Glomerular visceral epithelial cell (primary cell): Measurements from ENCODE around the gene KNDC1.
"Not testable (repeated sequence)": the region's sequence is repeated elsewhere in the genome, so short reads cannot be mapped to it uniquely, and the experiment has no call there.

ENCODE experiments used
- DNase-seq: peaks from one replicate; pipeline ENCODE4 v3.0.0-alpha.2; 2016; ENCODE audit errors: extremely low spot score

KNDC1 gene

GRCh38 chr10:133259602-133259989, 99.6 kb downstream of the KNDC1 start:
- no peak for DNase-seq

GRCh38 chr10:133260895-133261725, 101.1 kb downstream of the KNDC1 start:
- DNase-seq: no peak

GRCh38 chr10:133261726-133262325, 101.8 kb downstream of the KNDC1 start:
- peak; percentile 75 for DNase-seq

- no peak for DNase-seq
Measured at GRCh38 chr10:133262696-133263095, 102.7 kb downstream of the KNDC1 start.

- DNase-seq: no peak
Measured at GRCh38 chr10:133263674-133264073, 103.7 kb downstream of the KNDC1 start.

- DNase-seq: no peak
Measured at GRCh38 chr10:133264461-133264860, 104.4 kb downstream of the KNDC1 start.

GRCh38 chr10:133265052-133265451, 105.0 kb downstream of the KNDC1 start:
- not testable (repeated sequence) for DNase-seq

- DNase-seq: no peak
Measured at GRCh38 chr10:133266056-133266795, 106.2 kb downstream of the KNDC1 start.

GRCh38 chr10:133267293-133267692, 107.3 kb downstream of the KNDC1 start:
- no peak for DNase-seq

- DNase-seq: no peak
Measured at GRCh38 chr10:133267829-133268228, 107.8 kb downstream of the KNDC1 start.

GRCh38 chr10:133268532-133268931, 108.5 kb downstream of the KNDC1 start:
- DNase-seq: no peak

GRCh38 chr10:133269367-133269766, 109.3 kb downstream of the KNDC1 start:
- no peak for DNase-seq

GRCh38 chr10:133270204-133270603, 110.2 kb downstream of the KNDC1 start:
- DNase-seq: no peak

- no peak for DNase-seq
Measured at GRCh38 chr10:133270773-133271297, 110.8 kb downstream of the KNDC1 start.

GRCh38 chr10:133271521-133272300, 111.7 kb downstream of the KNDC1 start:
- DNase-seq: no peak

GRCh38 chr10:133272301-133272963, 112.4 kb downstream of the KNDC1 start:
- DNase-seq: no peak

GRCh38 chr10:133272964-133273420, 113.0 kb downstream of the KNDC1 start:
- DNase-seq: no peak

GRCh38 chr10:133273534-133274143, 113.6 kb downstream of the KNDC1 start:
- DNase-seq: no peak

GRCh38 chr10:133274751-133275683, 115.0 kb downstream of the KNDC1 start:
- DNase-seq: no peak
